T-helper 2 cell (primary cell): ENCODE data around the gene CPA3.
A peak's percentile ranks its signal among the peaks of the same experiment; 100 is the strongest.

Experiments used
- DNase-seq, 5 experiments: peaks; one replicate each; pipeline versions ENCODE4 v3.0.0 to v3.0.0-alpha.2; 2012 to 2022

The CPA3 gene

DNA sequence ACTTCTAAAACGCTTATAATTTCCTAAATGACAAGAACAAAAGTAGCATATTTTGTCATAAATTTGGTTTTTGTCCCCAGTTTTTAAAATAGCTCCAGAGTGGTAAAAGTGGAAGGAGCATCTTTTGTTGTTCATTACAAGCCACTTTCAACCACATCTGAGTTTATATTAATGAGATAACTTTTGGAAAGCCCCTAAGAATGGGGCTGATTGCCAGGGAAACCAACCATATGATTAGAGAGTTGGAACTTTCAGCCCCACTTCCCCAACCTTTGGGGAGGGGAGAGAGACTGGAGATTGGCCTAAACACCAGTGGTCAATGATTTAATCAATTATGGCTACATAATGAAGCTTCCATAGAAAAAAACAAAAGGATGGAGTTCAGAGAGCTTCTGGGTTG lies 57.4 kb downstream of the CPA3 start:
- DNase-seq, result no peak

DNA sequence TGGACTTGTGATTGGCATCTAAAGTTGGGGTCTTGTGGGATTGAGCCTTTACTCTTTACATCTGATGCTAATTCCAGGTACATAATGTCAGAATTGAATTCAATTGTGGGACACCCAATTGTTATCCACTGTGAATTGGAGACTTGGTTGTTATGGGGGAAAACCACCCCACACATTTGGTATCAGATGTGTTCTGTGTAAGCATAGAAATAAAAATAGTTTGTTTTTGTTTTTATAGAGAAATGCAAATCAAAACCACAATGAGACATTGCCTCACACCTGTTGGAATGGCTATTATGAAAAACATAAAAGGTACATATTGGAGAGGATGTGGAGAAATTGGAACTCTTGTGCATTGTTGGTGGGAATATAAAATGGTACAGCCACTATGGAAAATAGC lies 58.5 kb downstream of the CPA3 start:
- DNase-seq, result no peak

DNA sequence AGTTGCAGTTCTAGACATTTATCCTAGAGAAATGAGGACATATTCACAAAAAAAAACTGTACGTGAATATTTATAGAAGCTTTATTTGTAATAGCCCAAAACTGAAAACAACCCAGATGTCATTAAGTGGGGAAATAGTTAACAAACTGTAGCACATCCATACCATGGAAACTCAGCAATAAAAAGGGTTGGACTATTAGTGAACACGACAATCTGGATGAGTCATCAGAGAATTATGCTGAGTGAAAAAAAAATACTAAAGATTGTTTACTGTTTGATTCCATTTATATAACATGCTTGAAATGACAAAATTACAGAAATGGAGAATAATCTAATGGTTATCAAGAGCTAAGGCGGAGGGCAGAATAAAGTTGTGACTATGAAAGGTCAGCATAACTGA lies 59.5 kb downstream of the CPA3 start:
- DNase-seq, result no peak

DNA sequence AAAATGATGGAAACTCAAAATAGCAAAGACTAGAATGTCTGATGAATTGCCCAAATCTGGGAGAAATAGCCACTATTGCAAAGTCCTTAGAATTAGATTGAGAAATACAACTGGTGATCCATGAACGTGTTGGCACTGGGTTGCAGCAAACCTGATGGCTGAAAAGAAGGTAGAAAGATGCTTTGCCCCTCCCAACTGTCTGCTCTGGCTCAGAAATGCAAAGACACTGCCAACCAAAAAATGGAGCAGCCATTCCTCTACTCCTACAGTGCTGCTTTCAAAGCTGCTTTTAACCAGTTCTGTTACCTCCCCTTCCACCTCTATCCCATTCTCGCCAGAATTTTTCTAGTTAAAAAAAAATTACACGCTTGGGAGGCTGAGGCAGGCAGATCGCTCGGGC lies 60.7 kb downstream of the CPA3 start:
- no peak for DNase-seq

DNA sequence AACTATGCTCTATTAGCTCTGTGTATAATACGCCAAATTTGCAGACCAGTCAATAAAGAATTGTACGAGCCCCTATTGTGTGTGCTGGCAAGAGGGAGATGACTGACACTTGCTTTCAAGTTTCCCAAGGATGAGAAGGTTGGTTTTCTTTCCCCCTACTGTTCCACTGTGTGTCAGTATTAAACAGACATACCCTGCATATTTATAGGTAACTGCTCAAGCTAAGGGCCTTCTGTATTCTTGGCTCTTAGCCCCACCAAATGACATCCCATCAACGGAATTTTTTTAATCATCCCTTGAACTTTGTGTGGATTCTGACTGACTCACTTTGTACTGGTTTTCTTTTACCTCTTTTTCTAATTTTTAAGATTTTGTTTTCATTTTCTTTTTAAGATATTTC lies 65.7 kb downstream of the CPA3 start:
- DNase-seq, result no peak

GRCh38 chr3:148931574-148931973 lies 66.5 kb downstream of the CPA3 start:
- no peak for DNase-seq

DNA sequence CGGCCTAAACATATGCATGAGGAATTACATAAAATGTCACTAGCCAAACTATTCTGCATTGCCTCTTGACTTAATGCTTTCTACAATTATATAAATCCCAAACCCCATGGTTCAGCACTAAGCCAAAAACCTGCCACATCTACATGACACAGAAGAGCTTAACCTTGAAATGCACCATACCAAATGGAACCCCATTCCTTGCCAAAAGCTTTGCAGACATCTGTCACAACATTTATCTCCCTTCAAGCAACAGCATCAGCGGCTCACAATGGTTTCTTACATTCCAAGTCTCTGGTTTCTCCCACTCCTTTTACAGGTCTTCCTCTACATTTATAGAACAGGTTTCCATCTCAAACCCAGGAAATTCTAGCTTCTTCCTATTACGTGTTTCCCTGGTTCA lies 67.9 kb downstream of the CPA3 start:
- DNase-seq, result no peak

- no peak for DNase-seq
These were observed 72.6 kb downstream of the CPA3 start for GRCh38 chr3:148937467-148938255.

DNA sequence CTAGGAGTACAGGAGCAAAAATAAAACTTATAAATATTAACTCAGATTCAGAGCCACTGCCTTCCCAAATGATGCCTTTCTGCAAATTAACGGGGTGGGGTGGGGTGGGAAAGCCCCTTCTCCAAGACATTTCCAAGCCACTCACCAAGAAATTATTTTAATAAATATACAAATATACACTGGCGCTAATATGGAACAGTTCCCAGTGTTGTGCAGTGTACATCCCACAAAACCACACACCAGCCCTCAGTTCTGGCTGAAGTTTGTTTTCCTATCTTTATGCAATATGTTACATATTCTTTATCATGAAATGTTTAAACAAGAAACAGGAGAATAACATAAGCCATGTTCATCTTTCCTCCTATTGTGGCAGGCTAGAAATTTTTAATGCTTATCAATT lies 73.2 kb downstream of the CPA3 start:
- DNase-seq, result no peak

- no peak for DNase-seq
These were observed 73.8 kb downstream of the CPA3 start for GRCh38 chr3:148938936-148939335.

- DNase-seq, result no peak
These were observed 75.9 kb downstream of the CPA3 start for GRCh38 chr3:148940983-148941382.

DNA sequence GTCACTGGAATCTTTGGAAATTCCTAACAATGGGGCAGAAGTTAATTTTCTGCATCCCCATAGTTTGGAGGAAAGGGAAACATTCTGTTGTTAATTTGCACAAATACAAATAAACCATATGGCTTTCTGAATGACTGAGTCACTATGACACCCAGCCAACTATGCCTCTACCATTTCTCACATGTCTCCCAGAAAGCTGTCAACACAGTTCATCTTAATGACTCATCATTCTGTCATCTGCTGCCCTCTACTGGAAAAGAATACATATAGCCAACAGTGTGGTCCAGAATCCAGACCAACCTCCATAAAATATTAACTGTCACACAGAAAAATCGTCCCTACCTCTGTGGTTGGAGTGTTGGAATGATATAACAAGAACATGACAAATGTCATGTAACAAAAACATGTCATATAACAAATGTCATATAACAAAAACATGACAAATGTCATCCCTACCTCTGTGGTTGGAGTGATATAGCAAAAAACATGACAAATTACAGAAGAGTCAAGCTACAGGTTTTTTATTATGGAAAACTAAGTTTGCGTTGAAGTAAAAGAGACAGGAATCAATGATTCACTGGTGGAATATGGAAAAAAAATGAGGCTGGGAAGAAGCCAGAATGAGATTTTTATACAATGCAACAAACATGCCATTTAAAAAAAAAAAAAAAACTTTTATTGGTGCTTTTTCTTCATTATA lies 78.6 kb downstream of the CPA3 start:
- DNase-seq, result peak in 2 of 5 experiments; percentile 22 to 74

- DNase-seq, result no peak
These were observed 80.0 kb downstream of the CPA3 start for GRCh38 chr3:148945116-148945515.
